Upper lobe of left lung (tissue), 6 donors: Measurements from ENCODE around the gene KATNAL2. TPM values are rescaled to one million over a fixed set of nuclear protein-coding genes. Genes with fewer than 3 reads are reported as not detected.

Experiments used
- ATAC-seq, 2 donors: fragments of 200-7000 bp; cut with Tn5 transposase; one replicate each; pipeline ENCODE4 v1.9.1; 2022; ENCODE audit warnings: mild to moderate bottlenecking in 2 of 2, moderate library complexity in 2 of 2; ENCODE audit not compliant: low FRiP score in 2 of 2
- DNase-seq, 2 donors: peaks; one replicate each; pipeline ENCODE4 v3.0.0-alpha.2; 2019 to 2020
- H3K27ac ChIP-seq, 4 donors: fragments of 200-600 bp; sonication (generic); one replicate each; pipeline ENCODE4 v1.5.1; 2016 to 2019
- H3K27me3 ChIP-seq, 4 donors: fragments of 200-600 bp; sonication (generic); one replicate each; pipeline ENCODE4 v1.5.1; 2017 to 2019
- H3K36me3 ChIP-seq, 4 donors: fragments of 200-600 bp; sonication (generic); one replicate each; pipeline ENCODE4 v1.5.1; 2016 to 2019
- H3K4me1 ChIP-seq, 4 donors: fragments of 200-600 bp; sonication (generic); one replicate each; pipeline ENCODE4 v1.5.1; 2018 to 2019
- H3K4me3 ChIP-seq, 4 donors: fragments of 200-600 bp; sonication (generic); one replicate each; pipeline ENCODE4 v1.5.1; 2017 to 2019; ENCODE audit warnings: mild to moderate bottlenecking in 2 of 4, moderate library complexity in 1 of 4
- H3K9me3 ChIP-seq, 4 donors: fragments of 200-600 bp; sonication (generic); one replicate each; pipeline ENCODE4 v1.5.1; 2018 to 2019
- CTCF ChIP-seq, 6 experiments: fragments of 450-650 bp in 4 of 6; fragments of 200-600 bp in 2 of 6; sonication (generic) in 2 of 6; IDR thresholded peaks; one replicate each; pipeline ENCODE4 v1.5.1; 2016 to 2019; ENCODE audit warnings: antibody characterized with exemption in 6 of 6
- EP300 ChIP-seq, 4 donors: sonication (generic); formaldehyde crosslinking; IDR thresholded peaks; one replicate each; pipeline ENCODE4 v1.5.1; 2017; ENCODE audit warnings: antibody characterized with exemption in 4 of 4, control low read depth in 2 of 4
- POLR2A ChIP-seq, 4 donors: fragments of 450-650 bp; IDR thresholded peaks; one replicate each; pipeline ENCODE4 v1.5.1; 2016 to 2017; ENCODE audit warnings: antibody characterized with exemption in 4 of 4, mild to moderate bottlenecking in 2 of 4
- POLR2AphosphoS5 ChIP-seq, 2 donors: sonication (generic); formaldehyde crosslinking; IDR thresholded peaks; one replicate each; pipeline ENCODE4 v1.5.1; 2017; ENCODE audit warnings: antibody characterized with exemption in 2 of 2
- WGBS, 2 donors: methylation state at CpG; one replicate each; pipeline ENCODE4 v1.1.5; 2017 to 2018; 5-methylcytosine and 5-hydroxymethylcytosine counted together
- total RNA-seq, 6 donors: library from RNA; depleted of rRNA in 4 of 6; stranded (reverse); fragments of >200 nt in 4 of 6; gene quantifications; one replicate each; pipeline versions ENCODE4 v1.1.0 to v1.2.1, GENCODE V29; 2016 to 2021
- donor health status: DM: no; HTN: no; CAD: no; lungs with moderate emphysema.
- donor health status: DM: no; HTN: yes; CAD: no; lungs with severe emphysema.

KATNAL2 gene
- total RNA-seq, 6 donors from 2014 or later: 1.6 to 12.6 (median 5.5) TPM

- Histone ChIP-seq H3K9me3 (no peaks in the 10 kb centered on the region), H3K27ac (no peak overlapping the region), H3K4me1 (peaks cover 6 to 8% (median 7%) of the 10 kb centered on the region in 4 donors), H3K4me3 (no peak overlapping the region), H3K27me3 (no peaks in the 10 kb centered on the region), H3K36me3 (no peaks in the 10 kb centered on the region)
- no peak for DNase-seq
- 92 to 93% methylated on average over 4 of the region's 4 CpGs for WGBS, 2 donors
- ATAC-seq: no peak
- no peak for TF ChIP-seq POLR2AphosphoS5 (IDR thresholded peaks at IDR 0.05)
- no peak for TF ChIP-seq POLR2A (IDR thresholded peaks at IDR 0.05)
- TF ChIP-seq EP300 (IDR thresholded peaks at IDR 0.05): no peak
- no peak for TF ChIP-seq CTCF (IDR thresholded peaks at IDR 0.05)
These were observed 226.6 kb downstream of the KATNAL2 start for GRCh38 chr18:47143899-47144485.

GRCh38 chr18:47146206-47146605 is 228.8 kb downstream of the KATNAL2 start:
- Histone ChIP-seq H3K9me3 (no peaks in the 10 kb centered on the region), H3K36me3 (no peaks in the 10 kb centered on the region), H3K4me1 (peaks cover 14 to 24% (median 17%) of the 10 kb centered on the region in 4 donors), H3K4me3 (no peak overlapping the region), H3K27me3 (no peaks in the 10 kb centered on the region), H3K27ac (no peak overlapping the region)
- ATAC-seq (no peak), DNase-seq (no peak)
- TF ChIP-seq EP300 (IDR thresholded peaks at IDR 0.05) (no peak), CTCF (IDR thresholded peaks at IDR 0.05) (no peak), POLR2AphosphoS5 (IDR thresholded peaks at IDR 0.05) (no peak), POLR2A (IDR thresholded peaks at IDR 0.05) (no peak)
- 91 to 97% methylated on average over 3 of the region's 3 CpGs for WGBS, 2 donors

- H3K27ac ChIP-seq: peak overlapping the region; percentile 90 to 95 (median 94)
- peak overlapping the region; percentile 75 to 86 (median 80) for H3K4me3 ChIP-seq
- TF ChIP-seq CTCF (IDR thresholded peaks at IDR 0.05) (no peak), POLR2A (IDR thresholded peaks at IDR 0.05) (no peak), EP300 (IDR thresholded peaks at IDR 0.05) (no peak), POLR2AphosphoS5 (IDR thresholded peaks at IDR 0.05) (no peak)
- no peak for DNase-seq
- peaks cover 0 to 8% (median 1%) of the 10 kb centered on the region in 4 donors for H3K36me3 ChIP-seq
- H3K27me3 ChIP-seq: no peaks in the 10 kb centered on the region
- 36 to 44% methylated on average over 11 to 12 of the region's 12 CpGs for WGBS, 2 donors
- H3K4me1 ChIP-seq: peaks cover 19 to 30% (median 21%) of the 10 kb centered on the region in 4 donors
- ATAC-seq: no peak
- H3K9me3 ChIP-seq: no peaks in the 10 kb centered on the region
These were observed 232.1 kb downstream of the KATNAL2 start for GRCh38 chr18:47149457-47150028.

- Histone ChIP-seq H3K27ac (peak within 1 kb of the TSS; percentile 90 to 95 (median 94)), H3K4me3 (peak within 1 kb of the TSS; percentile 75 to 86 (median 80)), H3K36me3 (peaks cover 0 to 12% (median 2%) of the 10 kb centered on the region in 4 donors), H3K27me3 (no peaks in the 10 kb centered on the region), H3K9me3 (no peaks in the 10 kb centered on the region), H3K4me1 (peaks cover 19 to 30% (median 21%) of the 10 kb centered on the region in 4 donors)
- 0% methylated on average over 30 to 66 of the region's 70 CpGs for WGBS, 2 donors
- ATAC-seq (peak; percentile 94 to 98), DNase-seq (peak; percentile 82 to 97)
- TF ChIP-seq POLR2A (IDR thresholded peaks at IDR 0.05) (peak in 3 of 4 donors; percentile 45 to 92 (median 54)), POLR2AphosphoS5 (IDR thresholded peaks at IDR 0.05) (peak; percentile 83 to 88), EP300 (IDR thresholded peaks at IDR 0.05) (no peak)
These were observed 232.8 kb downstream of the KATNAL2 start, which contains the start of gene HDHD2 for GRCh38 chr18:47150029-47150823. Gene HDHD2, minus strand, starts transcription at chr18:47150500. Its CDS starts 14,061 bp downstream, at chr18:47136439.
